VCaP (cell line): ENCODE data around the gene RET.

Experiments
- H3K27ac ChIP-seq: fragments of 450-650 bp; 2 replicates; pipeline ENCODE4 v1.5.1; 2017
- TF ChIP-seq, protein P1 (sequence below): fragments of 450-650 bp; conservative IDR thresholded peaks from 2 replicates; pipeline ENCODE4 v1.5.1; 2017; ENCODE audit warnings: mild to moderate bottlenecking, moderate library complexity

RET gene

DNA sequence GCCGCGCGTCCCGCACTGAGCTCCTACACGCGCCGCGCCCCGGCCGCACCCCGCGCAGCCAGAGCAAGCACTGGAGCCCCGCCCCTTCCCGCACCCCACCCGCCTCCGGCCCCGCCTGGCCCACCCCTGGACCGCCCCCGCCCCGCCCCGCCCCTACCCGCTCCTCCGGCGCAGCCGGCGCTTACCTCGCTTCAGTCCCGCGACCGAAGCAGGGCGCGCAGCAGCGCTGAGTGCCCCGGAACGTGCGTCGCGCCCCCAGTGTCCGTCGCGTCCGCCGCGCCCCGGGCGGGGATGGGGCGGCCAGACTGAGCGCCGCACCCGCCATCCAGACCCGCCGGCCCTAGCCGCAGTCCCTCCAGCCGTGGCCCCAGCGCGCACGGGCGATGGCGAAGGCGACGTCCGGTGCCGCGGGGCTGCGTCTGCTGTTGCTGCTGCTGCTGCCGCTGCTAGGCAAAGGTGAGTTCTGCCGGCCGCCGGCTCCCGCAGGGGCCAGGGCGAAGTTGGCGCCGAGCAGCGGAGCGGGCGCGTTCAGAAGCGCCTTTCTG, at the start of gene RET:
TSS of gene RET (plus strand) at position 194 of the 545 bp plus-strand sequence. CDS start at position 384, 190 bp downstream.
- H3K27ac ChIP-seq = no peak within 1 kb of the TSS
- TF ChIP-seq, protein P1, sequence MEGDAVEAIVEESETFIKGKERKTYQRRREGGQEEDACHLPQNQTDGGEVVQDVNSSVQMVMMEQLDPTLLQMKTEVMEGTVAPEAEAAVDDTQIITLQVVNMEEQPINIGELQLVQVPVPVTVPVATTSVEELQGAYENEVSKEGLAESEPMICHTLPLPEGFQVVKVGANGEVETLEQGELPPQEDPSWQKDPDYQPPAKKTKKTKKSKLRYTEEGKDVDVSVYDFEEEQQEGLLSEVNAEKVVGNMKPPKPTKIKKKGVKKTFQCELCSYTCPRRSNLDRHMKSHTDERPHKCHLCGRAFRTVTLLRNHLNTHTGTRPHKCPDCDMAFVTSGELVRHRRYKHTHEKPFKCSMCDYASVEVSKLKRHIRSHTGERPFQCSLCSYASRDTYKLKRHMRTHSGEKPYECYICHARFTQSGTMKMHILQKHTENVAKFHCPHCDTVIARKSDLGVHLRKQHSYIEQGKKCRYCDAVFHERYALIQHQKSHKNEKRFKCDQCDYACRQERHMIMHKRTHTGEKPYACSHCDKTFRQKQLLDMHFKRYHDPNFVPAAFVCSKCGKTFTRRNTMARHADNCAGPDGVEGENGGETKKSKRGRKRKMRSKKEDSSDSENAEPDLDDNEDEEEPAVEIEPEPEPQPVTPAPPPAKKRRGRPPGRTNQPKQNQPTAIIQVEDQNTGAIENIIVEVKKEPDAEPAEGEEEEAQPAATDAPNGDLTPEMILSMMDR = no peak

DNA sequence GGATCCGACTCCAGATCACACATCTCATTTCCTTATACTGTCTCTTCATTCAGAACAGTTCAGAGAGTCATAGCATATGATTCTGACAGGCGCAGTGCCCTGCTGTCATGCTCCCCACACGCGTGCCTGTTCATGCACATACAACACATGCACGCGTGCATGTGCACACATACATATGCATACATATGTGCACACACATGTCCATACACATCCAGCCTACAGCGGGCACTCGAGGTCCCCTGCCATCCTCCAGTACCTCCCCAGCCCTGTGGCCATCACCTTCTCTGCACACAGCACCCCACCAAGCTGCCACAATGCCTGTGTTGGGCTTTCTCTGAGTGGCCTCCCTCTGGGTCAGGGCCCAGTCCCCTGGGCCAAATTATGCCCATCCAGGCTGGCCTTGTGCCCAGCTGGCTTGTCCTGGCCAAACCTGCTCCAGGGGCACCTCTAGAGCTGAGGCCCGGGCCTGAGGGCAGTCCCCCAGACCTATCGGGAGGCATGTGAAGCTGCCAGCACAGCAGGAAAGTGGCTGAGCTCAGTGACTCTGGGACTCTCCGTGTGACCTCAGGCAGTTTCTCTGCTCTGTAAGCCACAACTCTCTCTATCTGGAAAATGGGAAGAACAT, 49.4 kb upstream of the RET start:
- no peak overlapping the region for H3K27ac ChIP-seq
- TF ChIP-seq, protein P1 = no peak

DNA sequence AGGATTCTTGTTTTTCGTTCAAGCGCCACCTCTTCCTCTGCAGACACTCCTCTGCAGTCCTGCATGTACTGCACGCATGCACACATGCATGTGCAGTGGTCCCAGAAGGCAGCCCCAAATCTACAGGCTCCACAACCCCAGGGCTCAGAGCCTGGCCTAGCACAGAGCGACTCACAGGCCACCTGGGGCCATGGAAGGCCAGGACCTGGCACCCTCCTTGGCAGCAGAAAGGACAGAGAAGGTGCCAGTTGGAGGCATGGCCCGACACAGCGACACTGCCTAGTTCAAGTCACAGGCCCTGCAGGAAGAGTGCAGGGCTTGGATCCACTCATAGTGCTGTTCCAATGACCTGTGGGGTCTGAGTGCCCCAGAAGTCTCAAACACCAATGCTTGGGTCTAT, 48.7 kb upstream of the RET start:
- TF ChIP-seq, protein P1 = no peak
- H3K27ac ChIP-seq = no peak overlapping the region

DNA sequence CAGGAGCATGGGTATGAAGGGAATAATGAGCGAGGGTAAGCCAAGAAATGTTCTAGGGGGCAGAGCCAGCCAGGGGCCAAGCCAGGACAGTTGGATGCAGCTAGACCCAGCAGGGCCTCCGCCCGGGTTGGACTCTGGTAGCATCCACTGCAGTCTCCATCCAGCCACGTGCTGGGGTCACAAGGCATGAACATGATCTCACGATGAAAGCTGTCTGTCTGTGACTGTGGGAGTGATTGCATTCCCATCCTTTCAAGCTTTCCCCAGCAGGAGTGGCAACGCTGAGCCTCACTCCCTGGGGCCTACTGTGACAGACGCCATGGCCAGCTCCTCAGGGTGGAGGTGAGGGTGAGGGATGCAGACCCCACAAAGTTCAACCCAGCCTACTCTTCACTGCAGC, 47.8 kb upstream of the RET start:
- TF ChIP-seq, protein P1 = no peak
- H3K27ac ChIP-seq = no peak overlapping the region

DNA sequence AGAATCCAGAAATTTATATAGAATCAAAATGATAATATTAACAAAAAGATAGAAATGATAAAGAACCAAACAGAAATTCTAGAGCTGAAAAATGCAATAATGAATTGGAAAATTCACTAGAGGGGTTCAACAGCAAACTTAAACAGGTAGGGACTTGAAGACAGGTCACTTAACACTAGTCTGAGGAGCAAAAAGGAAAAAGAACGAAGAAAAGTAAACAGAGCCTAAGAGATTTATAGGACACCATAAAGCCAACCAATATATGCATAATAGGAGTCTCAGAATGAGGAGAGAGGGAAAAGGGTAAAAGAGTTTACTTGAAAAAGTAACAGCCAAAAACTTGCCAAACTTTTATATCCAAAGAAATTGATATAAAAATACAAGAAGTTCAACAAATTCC, 44.3 kb upstream of the RET start:
- H3K27ac ChIP-seq = no peak overlapping the region
- TF ChIP-seq, protein P1 = no peak

DNA sequence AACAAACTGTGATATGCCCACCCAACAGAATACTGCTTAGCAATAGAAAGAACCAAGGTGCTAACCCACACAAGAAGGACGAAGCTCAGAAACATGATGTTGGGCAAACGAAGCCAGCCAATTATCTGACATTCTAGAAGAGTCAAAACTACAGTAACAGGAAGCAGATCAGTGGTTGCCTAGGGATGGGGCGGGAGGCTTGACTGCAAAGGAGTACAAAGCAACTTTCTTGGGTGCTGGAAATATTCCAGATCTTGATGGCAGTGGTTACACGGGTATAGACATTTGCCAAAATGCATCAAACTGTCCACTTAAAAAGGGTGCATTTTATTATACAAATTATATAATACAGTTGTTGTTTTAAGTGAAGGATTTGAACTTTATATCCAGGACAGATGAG, 41.1 kb upstream of the RET start:
- no peak overlapping the region for H3K27ac ChIP-seq
- TF ChIP-seq, protein P1 = no peak

DNA sequence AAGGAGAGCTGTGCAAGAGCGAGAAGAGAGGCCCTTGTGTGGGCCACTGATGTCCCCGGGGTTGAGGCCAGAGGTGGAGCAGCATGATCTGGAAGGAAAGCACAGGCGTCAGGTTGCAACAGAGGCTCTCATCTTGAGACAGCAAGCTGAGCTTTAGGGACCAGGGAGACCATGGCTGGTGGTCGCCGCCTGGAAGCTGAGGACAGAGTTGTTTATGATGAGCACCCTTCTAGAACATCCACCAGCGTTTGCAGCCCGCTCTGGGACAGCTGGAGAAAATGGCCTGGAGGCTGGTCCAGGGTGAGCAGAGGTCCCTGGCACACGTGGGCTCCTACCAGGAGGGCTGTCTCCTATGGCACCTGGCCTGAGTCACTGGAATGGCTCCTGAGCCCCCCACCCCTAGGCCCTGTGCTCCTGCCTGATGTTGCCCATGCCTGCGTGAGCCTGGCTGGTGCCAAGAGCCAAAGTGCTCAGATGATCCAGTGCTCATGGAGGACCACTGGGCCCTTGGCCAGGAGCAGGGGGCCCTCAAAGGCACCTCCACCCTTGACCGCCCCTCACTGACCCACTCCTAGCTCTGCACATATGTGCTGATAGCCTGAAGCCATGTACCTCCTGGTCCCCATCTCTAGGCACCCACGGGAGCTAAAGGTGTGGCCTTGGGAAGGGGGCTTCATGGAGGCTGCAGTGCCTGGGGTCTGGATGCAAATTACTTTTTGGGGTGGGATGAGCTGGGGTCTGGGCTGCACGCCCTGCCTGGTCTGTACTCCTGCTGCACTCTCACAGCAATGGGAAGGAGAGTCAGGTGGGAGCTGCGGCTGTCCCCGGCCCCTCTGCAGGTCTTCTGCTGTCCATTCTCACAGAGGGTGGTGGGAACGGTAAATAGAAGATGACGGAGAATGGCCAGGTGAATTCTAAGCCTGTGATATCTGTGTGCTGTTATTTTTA, 40.1 kb upstream of the RET start:
- TF ChIP-seq, protein P1 = no peak
- no peak overlapping the region for H3K27ac ChIP-seq
